IPS-20b (cell line): Measurements from ENCODE around the gene MTHFS.

Experiments used
- H3K27ac ChIP-seq: one replicate; pipeline ENCODE4 v1.5.1; 2013; ENCODE audit warnings: low read length
- H3K27me3 ChIP-seq: 2 replicates; pipeline ENCODE4 v1.6.1; 2013; ENCODE audit warnings: mild to moderate bottlenecking, low read length, inconsistent platforms; ENCODE audit not compliant: insufficient read depth
- H3K36me3 ChIP-seq: 2 replicates; pipeline ENCODE4 v1.6.1; 2013; ENCODE audit warnings: low read depth, mild to moderate bottlenecking, inconsistent platforms, low read length, moderate library complexity; ENCODE audit not compliant: insufficient read depth
- H3K4me1 ChIP-seq: 2 replicates; pipeline ENCODE4 v1.6.1; 2013; ENCODE audit warnings: mild to moderate bottlenecking, control low read depth, inconsistent platforms, low read length, moderate library complexity; ENCODE audit not compliant: insufficient read depth
- H3K4me3 ChIP-seq: 2 replicates; pipeline ENCODE4 v1.5.1; 2013; ENCODE audit warnings: mild to moderate bottlenecking, low read length, inconsistent platforms
- H3K9ac ChIP-seq: 2 replicates; pipeline ENCODE4 v1.6.1; 2013; ENCODE audit warnings: low read depth, mild to moderate bottlenecking, inconsistent platforms, low read length, moderate library complexity
- H3K9me3 ChIP-seq: 2 replicates; pipeline ENCODE4 v1.6.1; 2013; ENCODE audit warnings: mild to moderate bottlenecking, low read depth, low read length, inconsistent platforms; ENCODE audit not compliant: insufficient read depth

Gene MTHFS

GRCh38 chr15:79804838-79805237, 92.0 kb downstream of the MTHFS start:
- Histone ChIP-seq H3K27ac (no peak overlapping the region), H3K27me3 (no peaks in the 10 kb centered on the region), H3K36me3 (no peaks in the 10 kb centered on the region), H3K9ac (no peak overlapping the region), H3K9me3 (no peaks in the 10 kb centered on the region), H3K4me3 (no peak overlapping the region), H3K4me1 (no peaks in the 10 kb centered on the region)

- no peak overlapping the region for H3K27ac ChIP-seq
- H3K36me3 ChIP-seq, result no peaks in the 10 kb centered on the region
- no peak overlapping the region for H3K4me3 ChIP-seq
- H3K9ac ChIP-seq, result no peak overlapping the region
- H3K9me3 ChIP-seq, result no peaks in the 10 kb centered on the region
- no peaks in the 10 kb centered on the region for H3K4me1 ChIP-seq
- H3K27me3 ChIP-seq, result no peaks in the 10 kb centered on the region
Observed at GRCh38 chr15:79798311-79798710, 98.5 kb downstream of the MTHFS start.
